Loucy (cell line): Measurements from ENCODE around the gene SCO2.

Experiments
- H2AFZ ChIP-seq: fragments of 200-600 bp; sonication (generic); 2 replicates; pipeline ENCODE4 v1.6.0; 2016; ENCODE audit warnings: antibody characterized with exemption, mild to moderate bottlenecking, low read length, moderate library complexity
- H3F3A ChIP-seq: fragments of 200-600 bp; 2 replicates; pipeline ENCODE4 v1.6.0; 2016; ENCODE audit warnings: antibody characterized with exemption, low read depth, mild to moderate bottlenecking
- H3K27me3 ChIP-seq: fragments of 200-600 bp; sonication (generic); 2 replicates; pipeline ENCODE4 v1.6.1; 2014; ENCODE audit warnings: low read length, mild to moderate bottlenecking; ENCODE audit not compliant: insufficient read depth, poor library complexity, severe bottlenecking
- H3K36me3 ChIP-seq: fragments of 200-600 bp; sonication (generic); 2 replicates; pipeline ENCODE4 v1.6.1; 2016; ENCODE audit warnings: low read length; ENCODE audit not compliant: insufficient read depth
- H3K4me1 ChIP-seq: fragments of 200-600 bp; sonication (generic); 2 replicates; pipeline ENCODE4 v1.5.1; 2014; ENCODE audit warnings: low read length, mild to moderate bottlenecking; ENCODE audit not compliant: insufficient read depth, poor library complexity, severe bottlenecking
- H3K4me2 ChIP-seq: fragments of 200-600 bp; sonication (generic); 2 replicates; pipeline ENCODE4 v1.6.0; 2014; ENCODE audit warnings: antibody characterized with exemption, low read length, low read depth, mild to moderate bottlenecking; ENCODE audit not compliant: poor library complexity, severe bottlenecking
- H3K4me3 ChIP-seq: fragments of 200-600 bp; sonication (generic); 2 replicates; pipeline ENCODE4 v1.5.1; 2014; ENCODE audit warnings: low read length, mild to moderate bottlenecking, mixed read lengths; ENCODE audit not compliant: poor library complexity, severe bottlenecking
- H3K79me2 ChIP-seq: fragments of 200-600 bp; sonication (generic); 2 replicates; pipeline ENCODE4 v1.6.1; 2014; ENCODE audit warnings: low read length; ENCODE audit not compliant: insufficient read depth
- H3K9ac ChIP-seq: fragments of 200-600 bp; sonication (generic); 2 replicates; pipeline ENCODE4 v1.6.0; 2014; ENCODE audit warnings: mild to moderate bottlenecking, low read depth, low read length, moderate library complexity; ENCODE audit not compliant: poor library complexity, severe bottlenecking
- H3K9me2 ChIP-seq: fragments of 200-600 bp; sonication (generic); replicated peaks from 2 replicates; pipeline ENCODE4 v1.6.1; 2016; ENCODE audit warnings: low read depth, low read length, mixed read lengths
- H3K9me3 ChIP-seq: fragments of 200-600 bp; sonication (generic); 2 replicates; pipeline ENCODE4 v1.6.1; 2014; ENCODE audit warnings: mild to moderate bottlenecking, antibody characterized with exemption, low read length, low read depth; ENCODE audit not compliant: insufficient read depth
- H4K20me1 ChIP-seq: fragments of 200-600 bp; sonication (generic); 2 replicates; pipeline ENCODE4 v1.6.0; 2014; ENCODE audit warnings: antibody characterized with exemption, low read length, mild to moderate bottlenecking; ENCODE audit not compliant: insufficient read depth, poor library complexity, severe bottlenecking
- CTCF ChIP-seq: fragments of 200-600 bp; sonication (generic); conservative IDR thresholded peaks from 2 replicates; pipeline ENCODE4 v1.5.1; 2014; ENCODE audit warnings: mild to moderate bottlenecking, antibody characterized with exemption, low read length
- EZH2phosphoT487 ChIP-seq: fragments of 200-600 bp; IDR thresholded peaks from 2 replicates; pipeline ENCODE4 v1.6.1; 2018; ENCODE audit warnings: antibody characterized with exemption, mild to moderate bottlenecking, moderate library complexity, borderline replicate concordance

The SCO2 gene

DNA sequence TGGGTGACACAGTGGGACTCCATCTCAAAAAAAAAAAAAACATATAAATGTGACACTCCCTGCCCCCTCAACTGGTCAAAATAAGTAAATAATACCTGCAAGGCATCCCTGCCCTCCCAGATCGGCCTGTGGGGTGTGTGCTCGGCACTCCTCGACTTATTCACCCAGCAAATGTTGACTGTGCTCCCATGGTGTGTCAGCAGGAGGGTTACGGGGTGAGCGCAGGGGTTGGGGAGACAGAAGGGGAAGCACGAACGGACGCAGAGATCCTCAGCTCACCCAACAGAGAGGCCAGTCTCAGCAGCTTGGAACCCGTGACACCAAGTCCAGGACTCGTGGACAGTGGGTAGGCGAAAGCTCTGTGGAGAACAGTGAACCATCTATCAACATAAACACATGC, 45.7 kb downstream of the SCO2 start:
- no peaks in the 10 kb centered on the region for H4K20me1 ChIP-seq
- H3K4me2 ChIP-seq, result no peak overlapping the region
- no peaks in the 10 kb centered on the region for H3K27me3 ChIP-seq
- no peaks in the 10 kb centered on the region for H3K36me3 ChIP-seq
- H3K9ac ChIP-seq, result no peak overlapping the region
- H3K9me2 ChIP-seq, result no peaks in the 10 kb centered on the region
- no peaks in the 10 kb centered on the region for H3K9me3 ChIP-seq
- H2AFZ ChIP-seq, result no peak overlapping the region
- peaks cover 10% of the 10 kb centered on the region for H3K4me1 ChIP-seq
- H3F3A ChIP-seq, result no peaks in the 10 kb centered on the region
- no peak overlapping the region for H3K4me3 ChIP-seq
- TF ChIP-seq EZH2phosphoT487 (no peak), CTCF (no peak)
- peaks cover under 1% of the 10 kb centered on the region for H3K79me2 ChIP-seq

DNA sequence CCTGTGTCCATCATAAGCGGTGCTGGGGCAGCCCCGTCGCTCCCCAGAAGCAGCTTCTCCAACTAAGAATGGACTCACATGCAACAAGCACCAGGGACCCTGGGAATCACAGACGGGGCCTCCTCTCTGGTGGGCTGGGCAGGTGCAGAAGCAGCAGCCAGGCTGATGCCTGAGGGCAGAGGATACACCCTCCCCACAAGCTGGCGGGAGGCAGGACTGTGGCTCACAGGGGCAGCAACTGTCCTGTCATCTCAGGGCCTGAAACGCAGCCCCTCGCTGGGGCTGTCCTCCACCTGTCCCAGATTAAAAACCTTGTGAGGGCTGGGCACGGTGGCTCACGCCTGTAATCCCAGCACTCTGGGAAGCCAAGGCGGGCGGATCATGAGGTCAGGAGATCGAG, 47.5 kb downstream of the SCO2 start:
- H3K4me2 ChIP-seq, result no peak overlapping the region
- H3K27me3 ChIP-seq, result no peaks in the 10 kb centered on the region

GRCh38 chr22:50476868-50477267, 48.5 kb downstream of the SCO2 start:
- no peaks in the 10 kb centered on the region for H3K36me3 ChIP-seq
- H3K79me2 ChIP-seq, result peaks cover 29% of the 10 kb centered on the region
- H4K20me1 ChIP-seq, result peaks cover 23% of the 10 kb centered on the region
- TF ChIP-seq CTCF (no peak), EZH2phosphoT487 (no peak)
- no peaks in the 10 kb centered on the region for H3K9me2 ChIP-seq
- H3K4me2 ChIP-seq, result no peak overlapping the region
- no peak overlapping the region for H2AFZ ChIP-seq
- no peaks in the 10 kb centered on the region for H3K27me3 ChIP-seq
- H3K9ac ChIP-seq, result peak overlapping the region; percentile 37
- peaks cover 29% of the 10 kb centered on the region for H3K4me1 ChIP-seq
- no peaks in the 10 kb centered on the region for H3F3A ChIP-seq
- H3K9me3 ChIP-seq, result no peaks in the 10 kb centered on the region
- no peak overlapping the region for H3K4me3 ChIP-seq

More for the DNA sequence above, 47.5 kb downstream of the SCO2 start:
- H3K4me3 ChIP-seq, result no peak overlapping the region
- no peaks in the 10 kb centered on the region for H3K9me3 ChIP-seq
- H3K4me1 ChIP-seq, result peaks cover 19% of the 10 kb centered on the region
- H4K20me1 ChIP-seq, result peaks cover 13% of the 10 kb centered on the region
- no peaks in the 10 kb centered on the region for H3K9me2 ChIP-seq
- no peaks in the 10 kb centered on the region for H3K36me3 ChIP-seq
- TF ChIP-seq EZH2phosphoT487 (no peak), CTCF (no peak)
- H2AFZ ChIP-seq, result no peak overlapping the region
- H3K79me2 ChIP-seq, result peaks cover 18% of the 10 kb centered on the region
- no peak overlapping the region for H3K9ac ChIP-seq
- H3F3A ChIP-seq, result no peaks in the 10 kb centered on the region
